ENCODE data around the gene RUFY3.
"Not testable (repeated sequence)": the region's sequence is repeated elsewhere in the genome, so short reads cannot be mapped to it uniquely, and the experiment has no call there.

Gene RUFY3

GRCh38 chr4:70706516-70706915 lies 15.2 kb upstream of the RUFY3 start:
- no peak for DNase-seq

DNA sequence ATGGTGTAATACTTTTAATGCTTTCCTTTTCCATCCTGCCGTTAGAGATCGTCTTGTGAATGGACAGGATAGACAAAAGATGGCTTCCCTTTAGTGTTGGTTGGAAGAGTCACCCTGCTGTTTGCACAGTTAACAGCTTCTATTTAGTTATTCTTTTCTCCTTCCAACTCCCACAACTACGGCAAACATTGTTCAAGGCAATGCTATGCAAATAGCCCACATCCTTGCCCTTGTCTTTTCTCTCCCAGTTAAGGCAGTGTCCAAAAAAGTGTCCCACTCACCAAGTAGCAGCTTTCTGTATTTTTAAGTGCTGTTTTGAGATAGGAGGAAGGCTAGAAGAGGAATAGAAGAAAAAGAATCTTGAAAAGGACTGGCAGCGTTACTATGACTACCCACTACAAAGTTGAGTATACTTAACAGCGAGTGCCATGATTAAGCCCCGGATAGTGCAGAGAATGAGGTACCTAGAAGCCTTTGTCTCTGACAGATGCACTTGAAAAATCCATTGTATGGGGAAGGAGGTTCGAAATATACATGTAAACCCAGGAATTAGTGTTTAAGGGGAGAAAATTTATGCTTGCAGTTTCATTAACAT lies 12.1 kb upstream of the RUFY3 start:
- no peak for DNase-seq

DNA sequence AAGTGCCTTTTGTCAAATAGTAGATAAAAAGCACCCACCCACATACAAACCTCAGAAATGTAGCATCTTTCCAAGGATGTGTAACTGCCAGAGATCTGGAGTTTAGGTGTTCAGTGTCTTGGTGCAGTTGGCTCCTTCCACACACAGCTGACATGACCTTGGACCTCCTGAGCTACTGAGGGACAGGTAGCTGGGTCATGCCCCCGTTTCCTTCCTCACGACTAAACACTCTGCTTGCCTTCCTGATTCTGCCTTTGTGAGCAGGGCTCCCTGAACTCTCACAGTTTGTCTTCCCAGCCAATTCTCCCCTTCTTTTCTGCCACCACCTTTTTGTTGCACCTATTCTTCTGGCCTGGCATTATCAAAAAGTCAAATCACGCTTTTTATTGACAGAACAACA lies 10.2 kb upstream of the RUFY3 start:
- no peak for DNase-seq

DNA sequence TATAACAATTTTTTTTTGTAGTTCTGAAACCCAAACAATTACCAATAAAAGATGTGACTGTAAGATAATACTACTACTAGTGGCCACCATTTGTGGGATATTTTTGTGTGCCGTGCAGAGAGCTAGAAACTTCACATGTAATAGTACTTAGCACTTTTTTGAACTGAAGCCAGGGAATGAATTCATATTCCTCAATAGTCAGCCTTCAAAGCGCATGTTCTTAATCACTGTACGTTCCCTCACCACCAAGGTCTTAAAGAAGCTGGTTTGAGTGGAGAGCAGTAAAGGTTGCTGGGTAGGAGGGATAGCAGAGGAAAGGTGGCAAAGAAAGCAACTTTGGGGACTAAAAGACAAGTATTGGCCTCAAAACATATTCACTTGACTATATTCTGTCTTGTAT lies 9.6 kb upstream of the RUFY3 start:
- DNase-seq, result no peak

DNA sequence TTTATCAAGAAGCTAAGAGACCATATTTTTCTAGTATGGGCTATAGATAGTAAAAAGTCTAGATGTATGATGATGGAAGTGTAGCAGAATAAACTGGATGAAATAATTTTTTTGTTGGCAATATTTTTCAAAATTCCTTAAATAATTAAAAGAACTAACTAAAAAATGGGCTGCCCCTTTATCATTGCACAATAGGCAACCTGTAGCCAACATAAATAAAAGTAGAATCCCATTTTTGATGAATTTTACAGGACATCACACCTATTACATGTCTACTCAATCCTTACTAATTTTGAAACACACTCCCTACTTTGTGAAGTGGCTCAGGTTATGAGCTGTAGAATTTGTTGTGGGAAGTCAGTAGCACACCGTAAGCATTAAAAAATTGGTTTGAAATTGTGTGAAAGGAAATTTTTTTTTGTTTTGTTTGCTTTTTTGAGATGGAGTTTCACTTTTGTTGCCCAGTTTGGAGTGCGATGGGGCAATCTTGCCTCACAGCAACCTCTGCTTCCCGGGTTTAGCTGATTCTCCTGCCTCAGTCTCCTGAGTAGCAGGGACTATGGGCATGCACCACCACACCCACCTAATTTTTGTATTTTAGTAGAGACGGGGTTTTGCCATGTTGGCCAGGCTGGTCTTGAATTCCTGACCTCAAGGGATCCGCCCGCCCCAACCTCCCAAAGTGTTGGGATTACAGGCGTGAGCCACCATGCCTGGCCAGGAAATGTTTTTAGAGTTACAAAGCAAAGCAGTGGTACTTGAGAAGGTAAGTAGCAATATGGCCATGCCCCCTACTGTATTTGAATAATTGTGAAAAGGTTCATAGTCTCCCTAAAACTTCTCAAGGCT lies 8.9 kb upstream of the RUFY3 start:
- no peak for DNase-seq

GRCh38 chr4:70713453-70714078 lies 8.2 kb upstream of the RUFY3 start:
- DNase-seq, result no peak

GRCh38 chr4:70714079-70714887 lies 7.5 kb upstream of the RUFY3 start:
- no peak for DNase-seq

GRCh38 chr4:70715097-70715496 lies 6.7 kb upstream of the RUFY3 start:
- DNase-seq, result no peak

DNA sequence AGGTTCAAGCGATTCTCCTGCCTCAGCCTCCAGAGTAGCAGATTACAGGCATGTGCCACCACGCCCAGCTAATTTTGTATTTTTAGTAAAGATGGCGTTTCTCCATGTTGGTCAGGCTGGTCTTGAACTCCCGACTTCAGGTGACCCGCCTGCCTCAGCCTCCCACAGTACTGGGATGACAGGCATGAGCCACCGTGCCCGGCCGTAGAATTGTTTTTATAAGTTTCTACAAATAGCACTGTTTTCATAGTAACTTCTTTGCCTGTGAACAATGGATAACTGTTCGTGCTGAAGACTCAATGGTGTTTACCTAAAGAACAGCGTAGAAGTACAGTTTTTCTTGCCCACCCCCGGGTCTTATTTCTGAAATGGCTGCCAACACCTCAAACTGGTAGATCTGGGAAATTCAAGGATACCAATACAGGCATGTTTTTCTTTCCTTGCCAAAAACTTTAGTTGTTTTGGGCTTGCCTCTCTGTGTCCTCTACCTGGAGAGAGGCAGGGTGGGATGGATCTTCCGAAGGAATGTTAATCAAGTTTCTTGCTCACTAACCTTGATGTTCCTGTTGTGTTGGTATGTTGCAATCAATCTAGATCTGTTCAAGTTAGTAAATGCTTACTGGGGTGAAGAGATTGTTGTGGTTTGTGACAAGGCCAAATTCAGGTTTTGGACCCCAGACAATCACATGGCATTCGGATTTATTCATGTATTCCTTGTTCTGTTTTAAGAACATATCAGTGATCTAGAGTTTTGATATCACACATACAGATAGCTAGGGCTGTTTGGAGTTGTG lies 2.8 kb upstream of the RUFY3 start:
- no peak for DNase-seq

DNA sequence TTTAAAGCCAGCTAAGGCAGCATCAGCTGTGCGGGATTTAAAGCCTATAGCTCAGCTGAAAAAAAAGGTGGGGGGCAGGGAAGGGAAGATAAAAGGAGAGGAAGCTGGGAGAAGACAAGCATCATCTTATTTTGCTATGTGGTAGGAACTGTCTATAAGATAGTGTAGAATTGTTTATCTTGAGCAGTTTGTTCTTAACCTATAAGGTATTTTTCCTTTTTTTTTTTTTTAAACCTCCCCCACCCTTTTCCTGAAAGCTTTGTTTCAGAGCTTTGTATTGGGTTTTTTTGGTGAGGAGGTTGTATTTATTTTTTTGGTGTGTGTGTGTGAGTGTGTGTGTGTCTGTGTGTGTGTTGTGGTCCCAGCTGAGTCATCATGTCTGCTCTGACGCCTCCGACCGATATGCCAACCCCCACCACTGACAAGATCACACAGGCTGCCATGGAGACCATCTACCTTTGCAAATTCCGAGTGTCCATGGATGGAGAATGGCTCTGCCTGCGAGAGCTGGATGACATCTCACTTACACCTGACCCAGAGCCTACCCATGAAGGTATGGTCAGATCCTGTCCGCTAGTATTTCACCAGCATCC lies 531 bp downstream of the RUFY3 start:
- peak; percentile 37 for DNase-seq

- no peak for DNase-seq
Observed at GRCh38 chr4:70724463-70724862, 2.7 kb downstream of the RUFY3 start.

- no peak for DNase-seq
Observed at GRCh38 chr4:70725633-70726032, 3.9 kb downstream of the RUFY3 start.

- DNase-seq, result not testable (repeated sequence)
Observed at GRCh38 chr4:70726515-70726914, 4.8 kb downstream of the RUFY3 start.

DNA sequence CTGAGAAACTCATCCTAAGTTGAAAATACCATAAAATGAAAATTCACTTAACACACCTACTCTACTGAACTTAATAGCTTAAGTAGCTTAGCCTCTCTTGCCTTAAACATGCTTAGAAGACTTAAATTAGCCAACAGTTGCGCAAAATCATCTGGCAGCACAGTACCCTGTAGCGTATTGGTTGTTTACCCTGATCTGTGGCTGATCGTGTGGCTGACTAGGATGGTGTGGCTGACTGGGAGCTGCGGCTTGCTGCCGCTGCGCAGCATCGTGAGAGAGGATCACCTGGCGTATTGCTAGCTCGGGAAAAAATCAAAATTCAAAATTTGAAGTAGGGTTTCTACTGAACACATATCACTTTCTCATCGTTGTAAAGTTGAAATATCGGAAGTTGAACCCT lies 6.3 kb downstream of the RUFY3 start:
- DNase-seq, result no peak

- DNase-seq, result not testable (repeated sequence)
Observed at GRCh38 chr4:70732878-70733277, 11.1 kb downstream of the RUFY3 start.

GRCh38 chr4:70734168-70734954 lies 12.6 kb downstream of the RUFY3 start:
- DNase-seq, result no peak

- no peak for DNase-seq
Observed at GRCh38 chr4:70734971-70735370, 13.2 kb downstream of the RUFY3 start.

- DNase-seq, result peak; percentile 5
Observed at GRCh38 chr4:70735915-70736314, 14.2 kb downstream of the RUFY3 start.

GRCh38 chr4:70737006-70737405 lies 15.2 kb downstream of the RUFY3 start:
- no peak for DNase-seq

GRCh38 chr4:70737409-70737808 lies 15.6 kb downstream of the RUFY3 start:
- no peak for DNase-seq

Measured in SHP77 treated with DMSO at 0.1 percent for 48 hours (cell line).